Small intestine (tissue), 7 donors: Measurements from ENCODE around the gene NMRAL1. TPM values are rescaled to one million over a fixed set of nuclear protein-coding genes. Genes with fewer than 3 reads are reported as not detected.

Experiments used
- DNase-seq, 2 donors: peaks; one replicate each; pipeline versions ENCODE4 v3.0.0 to v3.0.0-alpha.2; 2013
- FAIRE-seq: peaks from 2 replicates; lab custom pipeline; 2012; peaks lifted over from hg19 to GRCh38; lab: Jason Lieb, UNC
- H3K27ac ChIP-seq, 3 donors: one replicate each; pipeline ENCODE4 v1.5.1; 2013; ENCODE audit warnings: low read length in 2 of 3, mild to moderate bottlenecking in 2 of 3, control low read depth in 1 of 3, inconsistent platforms in 1 of 3, low read depth in 1 of 3, moderate library complexity in 1 of 3
- H3K27me3 ChIP-seq, 3 donors: one replicate each; pipeline ENCODE4 v1.6.1; 2013; ENCODE audit warnings: low read length in 3 of 3, inconsistent platforms in 1 of 3; ENCODE audit not compliant: control insufficient read depth in 3 of 3, insufficient read depth in 3 of 3
- H3K36me3 ChIP-seq, 3 donors: one replicate each; pipeline ENCODE4 v1.6.1; 2013; ENCODE audit warnings: low read length in 3 of 3, inconsistent platforms in 1 of 3, low read depth in 1 of 3, mild to moderate bottlenecking in 1 of 3, moderate library complexity in 1 of 3; ENCODE audit not compliant: control insufficient read depth in 3 of 3, insufficient read depth in 2 of 3
- H3K4me1 ChIP-seq, 3 donors: one replicate each; pipeline ENCODE4 v1.6.1; 2013; ENCODE audit warnings: low read length in 2 of 3, inconsistent platforms in 1 of 3, low read depth in 1 of 3, mild to moderate bottlenecking in 1 of 3, moderate library complexity in 1 of 3; ENCODE audit not compliant: control insufficient read depth in 3 of 3, insufficient read depth in 2 of 3
- H3K4me3 ChIP-seq, 3 donors: one replicate each; pipeline ENCODE4 v1.5.1; 2013; ENCODE audit warnings: low read length in 3 of 3, control low read depth in 1 of 3, inconsistent platforms in 1 of 3, low read depth in 1 of 3, mild to moderate bottlenecking in 1 of 3, moderate library complexity in 1 of 3
- H3K9me3 ChIP-seq, 2 donors: one replicate each; pipeline ENCODE4 v1.6.1; 2013; ENCODE audit warnings: low read depth in 1 of 2, low read length in 1 of 2; ENCODE audit not compliant: control insufficient read depth in 2 of 2, insufficient read depth in 1 of 2
- WGBS, 3 donors: extraction: QIAGEN DNeasy Blood & Tissue Kit; methylation state at CpG; one replicate each; pipeline ENCODE4 v1.1.7; 2013; 5-methylcytosine and 5-hydroxymethylcytosine counted together
- polyA plus RNA-seq, 4 donors: library from polyadenylated mRNA; stranded (reverse) in 3 of 4; unstranded in 1 of 4; fragments of 200-250 nt in 3 of 4; fragments of 120-200 nt in 1 of 4; gene quantifications; one replicate each; pipeline versions ENCODE4 v1.2.1 to v1.2.3, GENCODE V29; 2013
- donor health status: healthy with polysubstance abuse.
- donor health status: control.
- donor health status: control.
- donor health status: Bipolar disorder and iron deficiency.
- donor health status: healthy.

NMRAL1 gene
- polyA plus RNA-seq, 4 donors: 39.6 to 70.9 (median 56.0) TPM

GRCh38 chr16:4435337-4436067, 38.9 kb downstream of the NMRAL1 start:
- Histone ChIP-seq H3K27ac (no peak overlapping the region), H3K9me3 (no peaks in the 10 kb centered on the region), H3K36me3 (peaks cover 5 to 68% (median 14%) of the 10 kb centered on the region in 3 donors), H3K4me1 (no peaks in the 10 kb centered on the region), H3K4me3 (no peak overlapping the region), H3K27me3 (no peaks in the 10 kb centered on the region)
- no peak for DNase-seq
- no peak for FAIRE-seq
- 71 to 82% (median 79%) methylated on average over 8 of the region's 8 CpGs for WGBS, 3 donors

- DNase-seq: no peak
- peaks cover 5 to 66% (median 10%) of the 10 kb centered on the region in 3 donors for H3K36me3 ChIP-seq
- no peak for FAIRE-seq
Measured at GRCh38 chr16:4433914-4434787, 40.3 kb downstream of the NMRAL1 start.

GRCh38 chr16:4433228-4433627, 41.2 kb downstream of the NMRAL1 start:
- Histone ChIP-seq H3K9me3 (no peaks in the 10 kb centered on the region), H3K4me1 (no peaks in the 10 kb centered on the region), H3K36me3 (peaks cover 5 to 68% (median 10%) of the 10 kb centered on the region in 3 donors), H3K4me3 (no peak overlapping the region), H3K27ac (no peak overlapping the region), H3K27me3 (no peaks in the 10 kb centered on the region)
- DNase-seq (no peak), FAIRE-seq (no peak)
- WGBS, 3 donors: 89 to 90% (median 90%) methylated on average over 4 of the region's 4 CpGs

More at GRCh38 chr16:4433914-4434787, 40.3 kb downstream of the NMRAL1 start:
- no peaks in the 10 kb centered on the region for H3K9me3 ChIP-seq
- H3K27ac ChIP-seq: no peak overlapping the region
- WGBS, 3 donors: 83 to 85% (median 85%) methylated on average over 12 of the region's 12 CpGs
- no peaks in the 10 kb centered on the region for H3K27me3 ChIP-seq
- no peaks in the 10 kb centered on the region for H3K4me1 ChIP-seq
- H3K4me3 ChIP-seq: no peak overlapping the region

- FAIRE-seq (no peak), DNase-seq (no peak)
- WGBS, 3 donors: 86 to 89% (median 87%) methylated on average over 9 of the region's 9 CpGs
- Histone ChIP-seq H3K9me3 (no peaks in the 10 kb centered on the region), H3K27ac (no peak overlapping the region), H3K4me3 (no peak overlapping the region), H3K4me1 (peaks cover 0 to 10% (median 0%) of the 10 kb centered on the region in 3 donors), H3K36me3 (peaks cover 5 to 53% (median 7%) of the 10 kb centered on the region in 3 donors), H3K27me3 (no peaks in the 10 kb centered on the region)
Measured at GRCh38 chr16:4431023-4431422, 43.4 kb downstream of the NMRAL1 start.

- peaks cover 0 to 13% (median 0%) of the 10 kb centered on the region in 3 donors for H3K4me1 ChIP-seq
- H3K9me3 ChIP-seq: no peaks in the 10 kb centered on the region
- H3K36me3 ChIP-seq: peaks cover 0 to 40% (median 7%) of the 10 kb centered on the region in 3 donors
- H3K27me3 ChIP-seq: no peaks in the 10 kb centered on the region
- WGBS, 3 donors: 89 to 93% (median 91%) methylated on average over 7 of the region's 7 CpGs
- DNase-seq (no peak), FAIRE-seq (no peak)
- H3K4me3 ChIP-seq: no peak overlapping the region
- no peak overlapping the region for H3K27ac ChIP-seq
Measured at GRCh38 chr16:4428500-4428899, 45.9 kb downstream of the NMRAL1 start.

- H3K27ac ChIP-seq: peak overlapping the region in 2 of 3 donors; percentile 71 to 100
- FAIRE-seq (no peak), DNase-seq (no peak)
Measured at GRCh38 chr16:4426722-4427372, 47.6 kb downstream of the NMRAL1 start.

GRCh38 chr16:4426021-4426684, 48.3 kb downstream of the NMRAL1 start:
- H3K4me3 ChIP-seq: peak overlapping the region; percentile 76 to 99 (median 96)
- no peak for FAIRE-seq

More at GRCh38 chr16:4426722-4427372, 47.6 kb downstream of the NMRAL1 start:
- Histone ChIP-seq H3K4me3 (peak overlapping the region in 2 of 3 donors; percentile 96 to 99), H3K9me3 (no peaks in the 10 kb centered on the region), H3K27me3 (no peaks in the 10 kb centered on the region), H3K4me1 (peaks cover 0 to 13% (median 0%) of the 10 kb centered on the region in 3 donors), H3K36me3 (peaks cover 0 to 29% (median 4%) of the 10 kb centered on the region in 3 donors)
- WGBS, 3 donors: 73 to 79% (median 74%) methylated on average over 12 of the region's 12 CpGs

More at GRCh38 chr16:4426021-4426684, 48.3 kb downstream of the NMRAL1 start:
- DNase-seq: peak in 1 of 2 donors; percentile 43
- H3K36me3 ChIP-seq: peaks cover 0 to 24% (median 2%) of the 10 kb centered on the region in 3 donors
- peaks cover 0 to 13% (median 0%) of the 10 kb centered on the region in 3 donors for H3K4me1 ChIP-seq
- 0 to 2% (median 1%) methylated on average over 31 of the region's 31 CpGs for WGBS, 3 donors
- H3K27me3 ChIP-seq: no peaks in the 10 kb centered on the region
- peak overlapping the region; percentile 71 to 100 (median 96) for H3K27ac ChIP-seq
- H3K9me3 ChIP-seq: no peaks in the 10 kb centered on the region
